ENCODE results near the gene EMX1. TPM values are rescaled to one million over a fixed set of nuclear protein-coding genes. Genes with fewer than 3 reads are reported as not detected.
A peak's percentile ranks its signal among the peaks of the same experiment; 100 is the strongest.

EMX1 gene
- total RNA-seq, 1 experiment from 2014 or later = not detected

DNA sequence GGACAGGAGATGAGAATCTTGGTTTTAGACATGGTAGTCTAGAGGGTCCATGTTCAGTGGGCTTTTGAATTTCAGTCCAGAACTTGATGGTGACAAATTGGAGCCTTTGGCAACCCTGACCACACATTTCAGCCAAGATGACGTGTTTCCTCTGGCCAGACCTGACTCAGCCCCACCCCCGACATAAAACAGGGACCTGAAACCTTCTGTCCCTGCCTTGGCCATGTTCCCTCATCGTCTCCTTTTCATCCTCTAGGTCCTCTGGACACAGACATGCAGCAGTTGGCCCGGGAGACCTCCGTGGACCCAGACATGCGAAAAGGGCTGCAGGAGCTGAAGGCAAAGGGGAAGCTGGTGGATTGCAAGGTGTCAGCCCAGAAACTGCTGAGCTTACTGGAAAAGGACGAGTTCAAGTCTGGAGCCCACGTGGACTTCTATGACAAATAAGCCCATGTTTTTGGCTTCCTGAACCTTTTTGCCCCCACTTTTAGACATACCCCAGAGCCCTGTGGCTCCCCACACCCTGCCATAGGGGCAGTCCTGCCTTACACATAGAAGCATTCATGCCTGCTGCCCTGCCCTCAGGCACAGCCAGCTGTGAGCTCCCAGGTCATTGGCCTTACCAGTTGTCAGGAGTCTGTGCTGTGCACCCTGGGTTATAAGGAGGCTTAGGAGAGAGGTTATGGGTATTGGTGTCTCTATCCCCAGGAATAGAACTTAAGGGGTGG lies 26.1 kb upstream of the EMX1 start:
- Histone ChIP-seq H3K4me1 (replicated peaks; ENCODE audit: insufficient read depth) (peaks cover 21% of the 10 kb centered on the region), H3K36me3 (ENCODE audit: low read depth) (no peaks in the 10 kb centered on the region), H4K20me1 (ENCODE audit: insufficient read depth) (peaks cover 23% of the 10 kb centered on the region; the same call in 1 of the 2 replicates), H3F3A (ENCODE audit: insufficient read depth, low read depth) (peaks cover 12% of the 10 kb centered on the region; the same call in 1 of the 2 replicates), H3K79me2 (ENCODE audit: low read depth) (no peaks in the 10 kb centered on the region), H3K4me3 (no peak overlapping the region), H3K4me2 (no peak overlapping the region), H3K27me3 (ENCODE audit: insufficient read depth, low read depth) (no peaks in the 10 kb centered on the region), H3K9me2 (ENCODE audit: insufficient read depth) (no peaks in the 10 kb centered on the region), H2AFZ (no peak overlapping the region), H3K27ac (no peak overlapping the region), H3K9me3 (ENCODE audit: insufficient read depth, low read depth) (no peaks in the 10 kb centered on the region)
- TF ChIP-seq, protein P1, sequence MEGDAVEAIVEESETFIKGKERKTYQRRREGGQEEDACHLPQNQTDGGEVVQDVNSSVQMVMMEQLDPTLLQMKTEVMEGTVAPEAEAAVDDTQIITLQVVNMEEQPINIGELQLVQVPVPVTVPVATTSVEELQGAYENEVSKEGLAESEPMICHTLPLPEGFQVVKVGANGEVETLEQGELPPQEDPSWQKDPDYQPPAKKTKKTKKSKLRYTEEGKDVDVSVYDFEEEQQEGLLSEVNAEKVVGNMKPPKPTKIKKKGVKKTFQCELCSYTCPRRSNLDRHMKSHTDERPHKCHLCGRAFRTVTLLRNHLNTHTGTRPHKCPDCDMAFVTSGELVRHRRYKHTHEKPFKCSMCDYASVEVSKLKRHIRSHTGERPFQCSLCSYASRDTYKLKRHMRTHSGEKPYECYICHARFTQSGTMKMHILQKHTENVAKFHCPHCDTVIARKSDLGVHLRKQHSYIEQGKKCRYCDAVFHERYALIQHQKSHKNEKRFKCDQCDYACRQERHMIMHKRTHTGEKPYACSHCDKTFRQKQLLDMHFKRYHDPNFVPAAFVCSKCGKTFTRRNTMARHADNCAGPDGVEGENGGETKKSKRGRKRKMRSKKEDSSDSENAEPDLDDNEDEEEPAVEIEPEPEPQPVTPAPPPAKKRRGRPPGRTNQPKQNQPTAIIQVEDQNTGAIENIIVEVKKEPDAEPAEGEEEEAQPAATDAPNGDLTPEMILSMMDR (conservative IDR thresholded peaks at IDR 0.05) = no peak
- TF ChIP-seq EZH2 (IDR thresholded peaks at IDR 0.05; ENCODE audit: low read depth) = no peak
- DNase-seq = no peak
- intact Hi-C loops (cut with micrococcal nuclease; ENCODE audit: unreplicated experiment) = loop anchor here (5.0 kb wide), 1 partner anchor 286 kb away; no protein-coding TSS in a partner anchor
- no TSS peak for BruUV-seq (replicated peaks)
- CTCF ChIA-PET = interaction anchor here (0.5 kb wide), 1 partner anchor 262 kb away, joined by 10 read pairs; no protein-coding TSS in a partner anchor
- POLR2A ChIA-PET (ENCODE audit: unreplicated experiment) = interaction anchor here (0.6 kb wide), 1 partner anchor 134 kb away, joined by 4 read pairs; no protein-coding TSS in a partner anchor

DNA sequence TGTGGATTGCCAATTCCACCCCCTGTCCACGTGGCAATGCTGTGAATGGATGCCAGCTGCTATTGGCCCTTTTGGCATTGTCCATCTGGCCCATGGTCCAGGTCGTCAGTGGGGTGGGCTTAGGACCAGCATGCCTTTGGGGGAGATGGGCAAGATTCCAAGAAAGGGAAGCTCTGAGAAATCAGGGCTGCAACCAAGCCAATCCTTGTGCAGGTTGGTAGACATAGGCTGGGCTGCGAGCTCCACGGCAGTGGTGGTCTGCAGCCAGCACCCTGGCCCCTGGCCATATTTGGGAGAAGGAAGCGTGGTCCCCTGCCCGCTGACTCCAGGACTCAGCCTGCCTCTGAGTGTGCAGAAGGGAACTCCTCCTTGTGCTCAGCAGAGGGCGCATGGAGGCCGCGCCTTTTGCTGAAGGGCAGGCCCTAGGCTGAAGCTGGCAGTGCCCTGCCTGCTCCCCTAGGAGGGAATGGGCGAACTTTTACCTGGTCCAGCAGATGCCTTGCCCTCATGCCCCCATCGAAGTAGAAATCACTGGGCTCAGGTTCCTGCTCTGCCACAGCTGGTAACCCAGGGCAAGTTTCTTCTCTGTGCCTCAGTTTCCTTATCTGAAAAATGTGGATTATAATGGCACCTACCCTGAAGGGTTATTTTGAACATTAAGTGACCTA lies 24.7 kb upstream of the EMX1 start:
- H3K9me2 ChIP-seq (ENCODE audit: insufficient read depth) = no peaks in the 10 kb centered on the region
- DNase-seq = peak; percentile 55 to 56

More for the DNA sequence above, 24.7 kb upstream of the EMX1 start:
- BruUV-seq (replicated peaks) = no TSS peak
- ChIA-PET POLR2A (ENCODE audit: unreplicated experiment) (interaction anchor here (0.6 kb wide), 2 partner anchors 81 to 1228 kb away, joined by 3 to 5 read pairs; no protein-coding TSS in a partner anchor), CTCF (interaction anchor here (1.0 to 2.6 kb wide), 3 partner anchors 81 to 285 kb away, joined by 5 to 26 read pairs (median 8); no protein-coding TSS in a partner anchor)
- peaks cover 14% of the 10 kb centered on the region for H3K4me1 ChIP-seq (replicated peaks; ENCODE audit: insufficient read depth)
- H3K4me2 ChIP-seq = no peak overlapping the region
- H3K9me3 ChIP-seq (ENCODE audit: insufficient read depth, low read depth) = no peaks in the 10 kb centered on the region
- intact Hi-C loops (cut with micrococcal nuclease; ENCODE audit: unreplicated experiment) = loop anchor here (1.0 to 5.0 kb wide), 4 partner anchors 43 to 285 kb away; no protein-coding TSS in a partner anchor
- no peaks in the 10 kb centered on the region for H3K79me2 ChIP-seq (ENCODE audit: low read depth)
- H3K27ac ChIP-seq = no peak overlapping the region
- no peaks in the 10 kb centered on the region for H3K36me3 ChIP-seq (ENCODE audit: low read depth)
- peaks cover 22% of the 10 kb centered on the region; the same call in 1 of the 2 replicates for H4K20me1 ChIP-seq (ENCODE audit: insufficient read depth)
- H3F3A ChIP-seq (ENCODE audit: insufficient read depth, low read depth) = peaks cover 8% of the 10 kb centered on the region; the same call in 1 of the 2 replicates
- no peak overlapping the region for H2AFZ ChIP-seq
- no peaks in the 10 kb centered on the region for H3K27me3 ChIP-seq (ENCODE audit: insufficient read depth, low read depth)
- no peak overlapping the region for H3K4me3 ChIP-seq
- TF ChIP-seq, protein P1 (conservative IDR thresholded peaks at IDR 0.05) = peak; percentile 82
- TF ChIP-seq EZH2 (IDR thresholded peaks at IDR 0.05; ENCODE audit: low read depth) = no peak
